GM23338 (cell line): ENCODE data around the gene BMP8B. TPM values are rescaled to one million over a fixed set of nuclear protein-coding genes. Genes with fewer than 3 reads are reported as not detected.

Experiments used
- ATAC-seq: fragments of 200-7000 bp; cut with Tn5 transposase; 3 replicates; pipeline ENCODE4 v1.9.1; 2020
- DNase-seq: peaks from one replicate; pipeline ENCODE4 v3.0.0-alpha.2; 2015; ENCODE audit warnings: low spot score
- H2AFZ ChIP-seq: fragments of 200-600 bp; sonication (generic); 2 replicates; pipeline ENCODE4 v1.8.0; 2016; ENCODE audit warnings: antibody characterized with exemption, mild to moderate bottlenecking, moderate library complexity
- H3F3A ChIP-seq: fragments of 200-600 bp; sonication (generic); replicated peaks from 2 replicates; pipeline ENCODE4 v1.8.0; 2017; ENCODE audit warnings: antibody characterized with exemption, mixed run types, low read depth
- H3K27ac ChIP-seq: fragments of 200-600 bp; sonication (generic); 2 replicates; pipeline ENCODE4 v1.6.1; 2016; ENCODE audit warnings: low read depth
- H3K27me3 ChIP-seq: fragments of 200-600 bp; sonication (generic); 2 replicates; pipeline ENCODE4 v1.8.0; 2016; ENCODE audit warnings: mild to moderate bottlenecking, mixed run types, moderate library complexity; ENCODE audit not compliant: insufficient read depth
- H3K36me3 ChIP-seq: fragments of 200-600 bp; sonication (generic); 2 replicates; pipeline ENCODE4 v1.8.0; 2016; ENCODE audit warnings: mild to moderate bottlenecking; ENCODE audit not compliant: insufficient read depth
- H3K4me1 ChIP-seq: fragments of 200-600 bp; sonication (generic); 2 replicates; pipeline ENCODE4 v1.8.0; 2016; ENCODE audit warnings: mild to moderate bottlenecking, moderate library complexity; ENCODE audit not compliant: insufficient read depth
- H3K4me2 ChIP-seq: fragments of 200-600 bp; sonication (generic); 2 replicates; pipeline ENCODE4 v1.7.1; 2017; ENCODE audit warnings: mixed run types
- H3K4me3 ChIP-seq: fragments of 200-600 bp; sonication (generic); 2 replicates; pipeline ENCODE4 v1.6.1; 2016; ENCODE audit warnings: mixed run types
- H3K79me2 ChIP-seq: fragments of 200-600 bp; sonication (generic); replicated peaks from 2 replicates; pipeline ENCODE4 v1.8.0; 2017; ENCODE audit warnings: mild to moderate bottlenecking; ENCODE audit not compliant: insufficient read depth
- H3K9me2 ChIP-seq: fragments of 200-600 bp; sonication (generic); 2 replicates; pipeline ENCODE4 v1.8.0; 2017; ENCODE audit not compliant: insufficient read depth
- H4K20me1 ChIP-seq: fragments of 200-600 bp; sonication (generic); replicated peaks from 2 replicates; pipeline ENCODE4 v1.8.0; 2017; ENCODE audit warnings: mild to moderate bottlenecking; ENCODE audit not compliant: insufficient read depth
- H3K27ac Mint-ChIP-seq: 2 replicates; pipeline ENCODE4 v1.8.0; 2020; ENCODE audit warnings: inconsistent platforms, mild to moderate bottlenecking, moderate library complexity, mixed read lengths
- H3K27me3 Mint-ChIP-seq: 3 replicates; pipeline ENCODE4 v1.8.0; 2022; ENCODE audit warnings: low read depth, mild to moderate bottlenecking, moderate library complexity, mixed read lengths, inconsistent platforms; ENCODE audit not compliant: insufficient read depth, poor library complexity
- H3K36me3 Mint-ChIP-seq: 3 replicates; pipeline ENCODE4 v1.8.0; 2021; ENCODE audit warnings: low read depth, mild to moderate bottlenecking, inconsistent platforms, moderate library complexity, mixed read lengths
- H3K4me1 Mint-ChIP-seq: 3 replicates; pipeline ENCODE4 v1.8.0; 2020; ENCODE audit warnings: mild to moderate bottlenecking, inconsistent platforms, mixed read lengths
- H3K4me3 Mint-ChIP-seq: 3 replicates; pipeline ENCODE4 v1.8.0; 2021; ENCODE audit warnings: moderate library complexity, mild to moderate bottlenecking, inconsistent platforms, mixed read lengths
- H3K9me3 Mint-ChIP-seq: 3 replicates; pipeline ENCODE4 v1.8.0; 2020; ENCODE audit warnings: moderate library complexity, mild to moderate bottlenecking, inconsistent platforms, mixed read lengths
- CREB1 ChIP-seq: fragments of 250-450 bp; sonication (Bioruptor Pico); IDR thresholded peaks from 2 replicates; pipeline ENCODE4 v1.5.0; 2020; ENCODE audit warnings: low read depth, mild to moderate bottlenecking, moderate library complexity
- CTCF ChIP-seq, 2 experiments: fragments of 200-600 bp in 1 of 2; sonication (generic) in 1 of 2; conservative IDR thresholded peaks; 2 replicates each; pipeline versions ENCODE4 v1.5.1 to v1.6.1; 2016 to 2017; ENCODE audit warnings: antibody characterized with exemption in 2 of 2, low read depth in 2 of 2, mild to moderate bottlenecking in 2 of 2, moderate library complexity in 1 of 2
- ETS1 ChIP-seq: IDR thresholded peaks from 2 replicates; pipeline ENCODE4 v1.6.1; 2016; ENCODE audit warnings: antibody characterized with exemption
- EZH2 ChIP-seq: fragments of 200-600 bp; sonication (generic); IDR thresholded peaks from one replicate; pipeline ENCODE4 v1.8.0; 2017; ENCODE audit warnings: antibody characterized with exemption, mild to moderate bottlenecking, low read depth; ENCODE audit not compliant: unreplicated experiment
- EZH2phosphoT487 ChIP-seq: fragments of 200-600 bp; sonication (generic); IDR thresholded peaks from one replicate; pipeline ENCODE4 v1.8.1; 2018; ENCODE audit warnings: antibody characterized with exemption; ENCODE audit not compliant: unreplicated experiment
- JUNB ChIP-seq: IDR thresholded peaks from one replicate; pipeline ENCODE4 v1.6.1; 2016; ENCODE audit warnings: antibody characterized with exemption; ENCODE audit not compliant: unreplicated experiment
- NANOG ChIP-seq: IDR thresholded peaks from 2 replicates; pipeline ENCODE4 v1.6.1; 2016; ENCODE audit warnings: antibody characterized with exemption, borderline replicate concordance
- POLR2AphosphoS5 ChIP-seq: IDR thresholded peaks from 2 replicates; pipeline ENCODE4 v1.6.1; 2016; ENCODE audit warnings: antibody characterized with exemption, low read depth
- STAT1 ChIP-seq: IDR thresholded peaks from one replicate; pipeline ENCODE4 v1.6.1; 2016; ENCODE audit warnings: antibody characterized with exemption; ENCODE audit not compliant: unreplicated experiment
- ZNF114 ChIP-seq: fragments of 250-450 bp; sonication (Bioruptor Pico); IDR thresholded peaks from 2 replicates; pipeline ENCODE4 v1.5.0; 2020; ENCODE audit warnings: mild to moderate bottlenecking, moderate library complexity
- ZNF331 ChIP-seq: fragments of 250-450 bp; sonication (Bioruptor Pico); IDR thresholded peaks from 2 replicates; pipeline ENCODE4 v1.5.0; 2020; ENCODE audit warnings: low read depth, mild to moderate bottlenecking, moderate library complexity
- ZNF462 ChIP-seq: fragments of 250-450 bp; sonication (Bioruptor Pico); IDR thresholded peaks from 2 replicates; pipeline ENCODE4 v1.5.0; 2020; ENCODE audit warnings: mild to moderate bottlenecking, moderate library complexity
- polyA plus RNA-seq: library from polyadenylated mRNA; unstranded; fragments of >200 nt; fragmentation: Nextera tagmentation; extraction: Ambion mirVana; gene quantifications from 2 replicates; pipeline ENCODE4 v1.2.1, GENCODE V29; 2016
- total RNA-seq: library from RNA; depleted of rRNA; stranded (reverse); fragments of >200 nt; shearing (Covaris generic); gene quantifications from 2 replicates; pipeline ENCODE4 v1.2.3, GENCODE V29; 2014

The BMP8B gene
- total and polyA plus RNA-seq, 2 experiments from 2014 or later = 0.16 to 0.90 TPM

GRCh38 chr1:39832294-39832693 lies 43.6 kb upstream of the BMP8B start:
- Mint-ChIP-seq H3K36me3 (no peaks in the 10 kb centered on the region), H3K4me3 (no peak overlapping the region), H3K4me1 (peaks cover 6% of the 10 kb centered on the region; the same call in 2 of the 3 replicates), H3K9me3 (no peaks in the 10 kb centered on the region), H3K27me3 (peaks cover 4% of the 10 kb centered on the region), H3K27ac (no peak overlapping the region)
- Histone ChIP-seq H3F3A (no peaks in the 10 kb centered on the region), H3K4me2 (no peak overlapping the region), H3K27ac (no peak overlapping the region), H3K4me1 (peaks cover 3% of the 10 kb centered on the region; the same call in 1 of the 2 replicates), H2AFZ (no peak overlapping the region), H3K27me3 (no peaks in the 10 kb centered on the region), H4K20me1 (no peaks in the 10 kb centered on the region; the same call in 1 of the 2 replicates), H3K4me3 (no peak overlapping the region), H3K9me2 (no peaks in the 10 kb centered on the region), H3K36me3 (no peaks in the 10 kb centered on the region), H3K79me2 (no peaks in the 10 kb centered on the region)
- DNase-seq (no peak), ATAC-seq (no peak)
- no peak for TF ChIP-seq CREB1 (CRISPR knock-in tag)
- TF ChIP-seq ZNF114 (CRISPR knock-in tag) = no peak
- TF ChIP-seq EZH2phosphoT487 = no peak
- TF ChIP-seq POLR2AphosphoS5 = no peak
- TF ChIP-seq STAT1 = no peak
- no peak for TF ChIP-seq JUNB
- TF ChIP-seq ZNF462 (CRISPR knock-in tag) = no peak
- TF ChIP-seq ZNF331 (CRISPR knock-in tag) = no peak
- no peak for TF ChIP-seq NANOG
- no peak for TF ChIP-seq CTCF (conservative IDR thresholded peaks at IDR 0.05; ENCODE audit: low read depth in 2 of 2)
- no peak for TF ChIP-seq EZH2
- no peak for TF ChIP-seq ETS1
